NCI-H510A treated with DMSO at 0.1 percent for 48 hours (cell line): ENCODE measurements around the gene PRF1.

Experiments
- DNase-seq: peaks from one replicate; lab custom pipeline; 2025; lab: John Stamatoyannopoulos, UW

PRF1 gene

GRCh38 chr10:70576803-70577517, 25.6 kb downstream of the PRF1 start:
- DNase-seq: no peak

DNA sequence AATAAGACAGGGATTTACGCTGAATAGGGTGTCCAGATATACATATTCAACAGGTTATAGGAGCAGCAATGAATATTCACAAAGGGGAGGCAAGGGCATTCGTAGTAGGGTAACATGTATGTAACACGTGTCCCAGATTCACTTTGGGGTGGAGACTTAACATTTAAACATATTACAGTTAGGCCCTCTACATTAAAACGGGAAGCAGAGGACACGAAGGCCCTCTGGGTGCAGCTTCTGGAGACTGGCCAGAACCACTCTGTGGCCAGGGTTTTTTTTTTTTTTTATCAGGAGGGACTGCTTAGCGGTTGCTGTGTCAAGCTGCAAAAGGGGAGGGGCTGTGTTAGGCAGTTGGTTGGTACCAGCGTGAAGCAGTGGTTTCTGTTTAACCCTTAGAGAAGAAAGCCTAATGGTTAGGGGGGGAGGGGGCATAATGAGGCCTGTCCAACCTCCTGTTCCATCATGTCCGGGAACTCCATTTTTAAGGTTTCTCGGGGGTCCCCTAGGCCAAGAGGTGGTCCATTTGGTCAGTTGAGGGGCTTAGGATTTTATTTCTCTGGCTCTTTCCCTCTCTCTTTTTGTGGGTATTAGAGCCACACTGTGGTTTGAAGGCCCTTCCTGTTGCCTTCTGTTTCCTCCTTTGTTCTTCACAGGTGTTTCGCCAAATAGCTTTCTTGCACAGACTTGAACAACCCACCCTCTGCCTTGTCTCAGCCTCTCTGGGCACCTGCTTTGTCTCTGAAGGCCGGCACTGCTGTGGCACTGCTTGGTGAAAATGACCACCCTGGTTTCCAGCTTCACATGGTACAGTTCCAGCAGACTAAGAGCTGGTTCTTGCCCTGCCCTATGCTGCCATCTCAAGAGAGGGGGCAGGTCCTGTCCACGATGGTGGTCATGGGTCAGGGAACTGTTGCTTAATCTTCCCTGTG, 26.4 kb downstream of the PRF1 start:
- peak; percentile 39 for DNase-seq

- peak; percentile 37 for DNase-seq
Observed at GRCh38 chr10:70575486-70575873, 27.1 kb downstream of the PRF1 start.

DNA sequence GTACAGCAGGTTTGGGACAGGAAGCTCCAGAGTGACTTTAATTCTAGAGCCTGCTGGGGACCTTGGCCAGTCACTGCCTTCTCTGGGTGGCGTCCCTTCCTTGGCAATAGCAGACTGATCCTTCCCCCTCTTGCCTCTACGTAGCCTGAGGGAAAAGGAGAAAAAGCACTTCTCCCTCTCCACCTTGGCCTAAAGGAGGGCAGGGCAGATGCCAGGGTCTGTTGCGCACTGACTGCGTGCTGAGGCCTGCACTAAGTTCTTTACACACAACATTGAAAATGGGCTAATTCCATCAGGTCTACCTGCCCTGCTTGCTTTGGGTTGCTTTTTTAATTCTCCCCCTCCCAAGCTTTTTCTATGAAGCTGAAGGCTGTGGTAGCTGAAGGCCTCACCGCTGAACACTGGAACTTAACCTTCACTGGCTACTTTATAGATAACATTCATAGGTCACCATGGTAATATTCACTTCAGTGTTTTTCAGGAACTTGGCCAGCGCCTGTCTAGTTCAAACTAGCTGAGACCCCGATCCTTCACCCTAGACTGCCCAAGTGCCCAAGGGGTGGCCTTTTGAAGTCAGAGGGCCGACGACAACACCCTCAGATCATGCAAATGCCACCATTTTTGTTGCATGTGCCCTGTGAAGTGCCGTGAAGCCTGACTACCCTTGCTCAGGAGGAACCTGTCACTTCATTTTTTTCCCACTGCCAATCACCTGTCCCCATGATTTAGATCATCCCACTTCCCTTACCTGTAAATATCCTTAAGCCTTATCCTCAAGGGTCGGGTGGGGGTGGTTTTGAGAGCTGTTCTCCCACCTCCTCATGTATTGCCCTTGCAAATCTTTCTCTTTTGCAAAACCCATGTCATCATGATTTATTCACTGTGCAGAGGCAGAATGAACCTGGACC, 28.7 kb downstream of the PRF1 start:
- DNase-seq: no peak

DNA sequence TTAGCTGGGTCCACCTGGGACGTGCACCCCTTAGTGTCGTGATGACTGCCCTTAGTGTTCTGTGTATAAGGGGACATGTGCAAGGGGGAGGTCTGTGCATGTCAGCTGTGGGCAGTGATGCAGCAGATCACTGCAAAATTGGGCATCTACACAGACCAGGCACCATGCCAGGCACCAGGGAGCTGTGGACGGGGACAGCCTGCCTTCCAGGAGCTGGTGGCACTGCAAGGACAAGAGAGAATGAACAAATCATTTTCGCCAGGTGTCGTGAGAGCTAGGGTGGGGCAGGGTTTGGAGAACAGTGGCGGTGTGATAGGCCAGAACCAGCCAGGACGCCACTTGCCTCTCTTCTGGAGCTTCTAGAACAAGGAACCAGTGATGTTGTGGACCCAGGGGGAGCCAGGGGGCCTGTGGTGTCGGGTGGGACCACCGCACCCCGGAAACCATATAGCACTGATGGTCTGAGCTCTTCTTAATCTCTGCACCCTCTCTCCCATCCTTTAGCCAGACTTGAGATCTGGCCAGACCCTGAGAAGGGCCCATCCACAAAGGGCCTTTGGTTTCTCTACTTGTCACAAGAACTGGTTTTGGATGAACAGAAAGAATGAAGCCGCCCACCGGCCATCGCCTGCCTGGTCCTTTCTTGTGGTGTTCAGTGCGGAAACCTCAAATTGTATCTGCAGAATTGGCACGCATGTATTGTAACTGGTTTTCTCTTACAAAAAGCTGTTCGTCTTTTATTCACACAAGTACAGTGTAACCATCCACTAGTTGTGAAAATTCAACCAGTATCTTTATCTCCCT, 30.7 kb downstream of the PRF1 start:
- DNase-seq: no peak

DNA sequence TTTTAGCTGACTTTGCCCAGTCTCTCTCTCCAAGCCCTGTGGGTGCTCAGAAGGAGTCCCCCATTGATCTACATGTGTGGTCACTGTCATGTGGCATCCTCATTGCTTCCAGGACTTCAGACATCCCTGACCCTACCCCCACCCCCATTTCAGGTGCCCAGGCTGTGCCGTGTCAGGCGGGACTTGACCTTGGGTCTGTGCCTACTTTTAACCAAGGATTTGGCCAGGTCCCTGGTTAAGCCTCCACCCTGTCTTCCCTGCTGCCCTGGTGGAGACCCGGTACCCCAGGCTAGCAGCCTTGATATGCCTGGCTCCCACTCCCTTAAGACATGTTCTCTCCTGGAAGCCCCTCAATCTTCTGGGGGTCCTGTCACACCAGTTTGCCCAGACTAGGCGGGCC, 31.3 kb downstream of the PRF1 start:
- DNase-seq: no peak

DNA sequence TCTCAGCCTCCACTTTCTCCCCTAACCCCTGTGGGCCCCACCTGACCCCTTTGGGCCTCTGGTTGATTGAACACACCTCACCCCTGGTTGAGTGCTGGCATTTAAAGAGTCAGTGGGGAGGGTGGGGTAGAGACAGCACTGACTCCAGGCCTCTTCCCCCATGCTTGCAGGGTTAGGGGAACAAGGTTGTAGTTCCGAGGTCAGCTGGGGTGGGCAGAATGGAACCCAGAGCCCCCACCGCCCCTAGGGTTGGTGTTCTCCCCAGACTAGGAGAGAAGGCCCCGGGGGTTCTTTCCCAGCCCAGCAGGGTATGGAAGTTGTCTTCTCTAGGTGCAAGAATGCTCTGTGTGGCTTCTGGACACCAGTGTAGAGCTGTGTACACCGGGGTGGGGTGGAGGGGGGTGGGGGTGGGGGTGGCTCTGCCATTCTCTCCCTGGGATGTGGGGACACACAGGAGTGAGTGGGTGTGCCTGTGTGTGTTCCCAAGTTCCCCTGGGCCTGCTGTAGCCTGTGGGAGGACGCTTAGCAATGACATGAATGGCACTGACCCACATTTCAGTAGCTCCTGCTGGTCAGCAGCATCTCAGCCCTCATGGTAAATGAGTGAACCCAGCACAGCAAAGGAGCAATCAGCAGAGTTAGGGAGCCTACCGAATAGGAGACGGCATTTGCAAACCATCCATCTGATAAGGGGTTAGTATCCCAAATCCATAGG, 33.6 kb downstream of the PRF1 start:
- no peak for DNase-seq

GRCh38 chr10:70568113-70568512, 34.4 kb downstream of the PRF1 start:
- DNase-seq: no peak

DNA sequence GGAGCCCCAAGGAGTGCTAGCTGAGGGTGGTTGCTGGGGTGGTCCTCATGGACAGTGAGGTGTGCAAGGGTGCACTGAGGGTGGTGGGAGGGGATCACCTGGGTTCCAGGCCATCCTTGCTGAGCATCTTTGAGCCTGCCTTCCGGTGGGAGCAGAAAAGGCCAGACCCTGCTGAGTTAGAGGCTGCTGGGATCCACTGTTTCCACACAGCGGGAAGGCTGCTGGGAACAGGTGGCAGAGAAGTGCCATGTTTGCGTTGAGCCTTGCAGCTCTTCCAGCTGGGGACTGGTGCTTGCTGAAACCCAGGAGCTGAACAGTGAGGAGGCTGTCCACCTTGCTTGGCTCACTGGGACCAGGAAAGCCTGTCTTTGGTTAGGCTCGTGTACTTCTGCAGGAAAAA, 34.9 kb downstream of the PRF1 start:
- peak; percentile 37 for DNase-seq

DNA sequence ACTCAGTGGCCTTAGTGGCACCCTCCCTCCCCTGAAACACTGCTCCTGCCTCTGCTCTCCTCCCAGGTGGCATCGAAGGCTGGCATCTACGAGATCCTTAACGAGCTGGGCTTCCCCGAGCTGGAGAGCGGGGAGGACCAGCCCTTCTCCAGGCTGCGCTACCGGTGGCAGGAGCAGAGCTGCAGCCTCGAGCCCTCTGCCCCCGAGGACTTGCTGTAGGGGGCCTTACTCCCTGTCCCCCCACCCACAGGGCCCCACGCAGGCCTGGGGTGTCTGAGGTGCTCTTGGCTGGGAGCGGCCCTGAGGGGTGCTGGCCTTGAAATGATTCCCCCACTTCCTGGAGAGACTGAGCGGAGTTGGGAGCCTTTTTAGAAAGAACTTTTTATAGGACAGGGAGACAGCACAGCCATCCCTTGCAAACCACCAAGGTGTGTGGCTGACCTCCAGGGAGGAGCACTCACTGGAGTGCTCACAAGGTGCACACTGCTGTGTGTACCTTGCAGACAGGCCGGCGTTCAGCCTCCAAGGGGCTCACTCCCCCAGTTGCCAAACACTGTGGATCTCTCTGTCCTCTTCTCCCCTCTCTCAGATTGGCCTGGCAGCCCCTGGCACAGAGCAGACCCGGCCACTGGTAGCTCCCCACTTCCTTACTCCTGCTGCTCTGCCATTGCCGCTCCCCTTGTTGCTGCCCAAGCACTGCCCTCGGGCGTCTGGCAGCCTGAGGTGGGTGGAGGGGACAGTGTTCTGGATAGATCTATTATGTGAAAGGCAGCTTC, 35.8 kb downstream of the PRF1 start:
- no peak for DNase-seq

- no peak for DNase-seq
Observed at GRCh38 chr10:70565556-70566514, 36.7 kb downstream of the PRF1 start.

DNA sequence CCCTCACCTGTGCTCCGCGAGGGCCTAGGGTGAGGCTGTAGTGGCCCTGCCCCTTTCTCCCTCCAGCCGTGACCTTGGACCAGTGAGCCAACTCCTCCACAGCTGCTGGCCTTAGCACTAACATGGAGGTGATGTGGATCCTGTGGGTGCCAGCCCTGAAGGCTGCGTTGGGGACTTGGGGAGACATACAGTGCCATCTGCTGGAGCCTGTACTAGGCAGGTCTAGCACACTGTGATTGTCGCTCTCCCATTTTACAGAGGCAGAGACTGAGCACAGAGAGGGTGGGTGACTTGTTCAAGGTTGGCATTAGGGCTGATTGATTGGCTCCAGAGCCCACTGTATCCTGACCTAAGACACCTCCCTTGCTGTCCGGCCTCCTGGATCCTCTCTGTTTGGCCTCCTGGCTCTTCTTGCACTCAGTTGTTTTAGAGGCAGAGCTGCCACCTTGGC, 37.6 kb downstream of the PRF1 start:
- DNase-seq: no peak

GRCh38 chr10:70564113-70564725, 38.3 kb downstream of the PRF1 start:
- no peak for DNase-seq

DNA sequence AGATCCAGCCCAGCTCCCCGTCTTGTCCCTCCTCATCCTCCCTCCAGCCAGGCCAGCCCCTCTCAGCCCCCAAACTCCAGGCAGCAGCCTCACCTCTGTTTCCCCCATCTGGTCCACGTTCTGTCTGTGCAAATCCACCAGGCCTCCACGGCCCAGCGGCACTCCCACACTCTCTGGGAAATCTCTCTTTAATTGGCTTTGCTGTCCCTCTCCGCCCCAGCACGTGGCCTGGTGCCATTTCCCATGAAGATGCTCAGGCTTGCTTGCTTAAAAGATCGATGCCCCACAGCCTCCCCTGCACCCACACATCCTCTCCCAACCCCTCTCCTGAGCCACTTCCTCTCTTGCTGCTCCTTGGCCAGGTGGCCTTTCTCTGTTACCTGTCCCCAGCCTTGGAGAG, 39.3 kb downstream of the PRF1 start:
- no peak for DNase-seq

- DNase-seq: no peak
Observed at GRCh38 chr10:70562036-70562755, 40.3 kb downstream of the PRF1 start.

DNA sequence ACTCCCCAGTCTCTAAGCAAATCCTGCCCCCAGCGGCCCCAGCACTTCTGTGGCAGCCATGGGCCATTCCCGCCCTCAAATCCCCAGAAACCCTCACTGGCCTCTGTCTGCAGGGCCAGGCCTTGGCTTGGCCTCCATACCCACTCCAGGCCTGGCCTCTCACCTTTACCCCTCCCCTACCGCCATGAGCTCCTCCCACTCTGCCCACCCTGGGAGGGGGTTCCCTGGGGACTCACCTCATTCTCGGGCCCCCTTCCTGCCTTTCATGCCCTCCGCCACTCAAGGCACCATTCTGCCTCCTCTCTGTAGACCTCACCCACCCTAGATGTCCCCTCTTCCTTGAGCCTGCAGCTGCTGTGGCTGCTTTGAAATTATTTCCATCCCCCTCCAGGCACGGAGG, 41.0 kb downstream of the PRF1 start:
- no peak for DNase-seq

DNA sequence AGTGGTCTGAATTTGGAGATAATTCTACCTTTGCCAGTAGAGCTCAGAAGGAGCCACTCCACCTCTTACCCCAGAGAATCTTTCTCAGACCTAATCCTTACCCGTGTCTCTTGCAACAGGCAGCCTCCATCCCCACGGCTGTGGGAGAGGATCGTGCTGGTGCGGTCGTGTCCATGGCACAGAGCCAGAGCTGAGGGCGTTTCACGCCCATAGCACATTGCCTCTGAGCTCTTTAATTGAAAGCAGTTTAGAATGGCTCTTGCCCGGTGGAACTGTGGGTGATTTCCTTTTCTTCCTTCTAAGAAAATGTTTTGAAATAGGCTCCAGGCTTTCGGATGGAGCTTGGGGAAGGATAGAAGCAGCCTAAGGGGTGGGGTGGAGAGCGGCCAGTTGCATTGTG, 41.5 kb downstream of the PRF1 start:
- DNase-seq: no peak

DNA sequence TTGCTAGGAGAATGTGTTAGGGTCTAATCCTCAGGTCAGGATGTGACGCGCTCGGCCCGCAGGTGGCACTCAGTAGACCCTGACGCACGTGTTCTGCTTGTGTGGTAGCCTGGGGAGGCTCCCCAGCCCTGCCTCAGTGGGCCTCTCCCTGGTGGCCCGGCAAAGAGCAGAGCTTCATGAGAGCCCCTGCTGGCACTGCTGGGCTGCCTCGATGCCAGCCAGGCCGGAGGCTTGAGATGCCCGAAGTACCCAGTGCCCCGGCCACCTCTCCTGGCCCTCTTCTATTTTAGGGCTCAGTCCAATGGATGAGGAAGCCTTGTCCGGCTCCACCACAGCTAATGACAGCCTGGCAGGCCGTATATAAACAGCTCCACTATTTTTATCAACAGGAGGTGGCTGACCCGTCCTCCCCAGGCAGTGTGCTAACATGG, 42.0 kb downstream of the PRF1 start:
- DNase-seq: no peak
